HG03571 (cell line): ENCODE results near the gene PFKFB4.

Source experiments
- ATAC-seq: cut with Tn5 transposase; IDR thresholded peaks from one replicate; pipeline ENCODE4 v1.9.1; 2021; ENCODE audit not compliant: unreplicated experiment

The PFKFB4 gene

GRCh38 chr3:48585411-48585810 is 28.8 kb upstream of the PFKFB4 start:
- ATAC-seq: no peak

GRCh38 chr3:48584836-48585235 is 28.2 kb upstream of the PFKFB4 start:
- ATAC-seq: no peak

- no peak for ATAC-seq
Observed at GRCh38 chr3:48581621-48582481, 25.2 kb upstream of the PFKFB4 start.

DNA sequence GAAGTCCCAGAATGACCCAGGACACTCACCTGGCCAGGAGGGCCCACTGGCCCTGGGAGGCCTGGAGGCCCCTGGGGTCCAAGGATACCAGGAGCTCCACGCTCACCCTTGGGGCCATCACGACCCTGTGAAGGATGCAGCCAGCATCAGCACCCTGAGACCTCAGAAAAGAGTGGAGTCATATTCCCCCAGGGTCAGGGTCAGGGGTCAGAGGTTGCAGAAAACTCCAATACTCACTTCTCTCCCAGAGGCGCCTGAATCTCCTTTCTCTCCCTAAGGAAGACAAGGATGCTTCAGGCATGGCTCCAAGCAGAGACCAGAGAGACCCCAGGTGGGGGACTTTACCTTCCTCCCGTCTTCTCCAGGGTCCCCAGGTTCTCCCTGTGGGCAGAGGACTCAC is 20.0 kb upstream of the PFKFB4 start:
- ATAC-seq: no peak

DNA sequence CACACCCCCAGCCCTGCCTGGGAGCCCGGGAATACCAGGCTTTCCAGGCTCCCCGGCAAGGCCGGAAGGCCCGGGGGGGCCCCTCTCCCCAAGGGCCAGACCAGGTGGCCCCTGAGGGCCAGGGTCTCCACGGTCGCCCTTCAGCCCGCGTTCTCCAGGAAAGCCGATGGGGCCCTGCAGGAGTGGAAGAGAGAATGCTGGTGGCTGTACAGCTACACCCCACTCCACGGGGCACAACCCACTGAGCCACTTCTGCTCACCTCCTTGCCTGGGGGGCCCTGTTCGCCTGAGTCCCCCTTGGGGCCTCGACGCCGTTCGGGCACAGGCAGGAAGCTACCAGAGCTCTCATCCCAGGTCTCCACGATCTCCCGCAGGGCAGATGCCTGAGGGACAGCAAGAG is 18.8 kb upstream of the PFKFB4 start:
- ATAC-seq: no peak

DNA sequence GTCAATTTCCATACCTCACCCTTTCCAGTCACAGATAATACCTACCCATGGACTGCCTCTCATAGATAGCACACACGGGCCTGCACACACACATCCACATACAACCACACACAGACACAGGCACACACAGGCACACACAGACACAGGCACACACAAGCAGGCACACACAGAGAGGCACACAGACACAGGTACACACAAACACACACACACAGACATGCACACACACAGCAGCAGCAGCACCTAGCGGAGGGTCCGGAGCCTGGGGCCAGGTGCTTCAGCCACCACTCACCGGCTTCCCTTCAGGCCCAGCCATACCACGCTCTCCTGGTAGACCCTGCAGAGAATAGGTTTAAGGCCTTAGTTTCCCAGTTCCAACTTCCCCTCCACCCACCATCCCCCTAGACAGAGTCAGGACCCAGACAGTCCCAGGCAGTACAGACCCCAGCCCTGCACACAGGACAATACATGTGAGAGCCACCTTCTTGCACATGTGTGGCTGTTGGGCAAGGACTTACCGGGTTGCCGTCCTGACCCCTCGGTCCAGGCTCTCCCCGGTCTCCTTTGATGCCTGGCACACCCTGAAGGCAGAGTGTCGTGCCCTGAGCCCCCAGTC is 17.5 kb upstream of the PFKFB4 start:
- no peak for ATAC-seq

- no peak for ATAC-seq
Observed at GRCh38 chr3:48572517-48572916, 15.9 kb upstream of the PFKFB4 start.

- no peak for ATAC-seq
Observed at GRCh38 chr3:48571938-48572337, 15.3 kb upstream of the PFKFB4 start.

DNA sequence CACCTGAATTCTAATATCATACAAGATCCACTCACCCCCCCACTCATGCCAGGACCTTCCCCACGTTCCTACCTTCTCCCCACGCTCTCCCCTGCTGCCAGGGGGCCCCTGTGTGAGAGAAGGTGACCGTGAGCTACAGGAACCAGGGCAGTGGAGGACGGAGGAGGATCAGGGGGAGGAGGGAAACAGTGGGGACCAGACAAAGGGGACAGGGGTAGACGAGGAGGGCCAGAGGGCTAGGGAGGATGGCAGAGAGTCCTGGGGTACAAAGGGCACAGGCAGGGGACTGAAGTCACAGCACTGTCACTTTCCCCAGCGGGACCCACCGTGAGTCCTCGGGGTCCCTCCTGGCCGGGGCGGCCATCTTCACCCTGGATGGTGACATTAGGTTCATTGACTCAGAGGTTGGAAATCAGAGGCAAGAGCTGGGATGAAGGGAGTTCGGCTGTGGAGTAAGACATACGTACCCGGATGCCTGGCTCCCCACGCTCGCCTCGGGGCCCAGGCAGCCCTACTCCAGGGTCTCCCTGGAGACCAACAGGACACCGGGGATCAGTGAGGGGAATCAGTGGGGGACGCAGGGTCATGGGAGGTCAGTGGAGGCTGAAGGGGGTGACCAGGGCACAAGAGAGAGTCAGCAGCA is 13.3 kb upstream of the PFKFB4 start:
- ATAC-seq: no peak

DNA sequence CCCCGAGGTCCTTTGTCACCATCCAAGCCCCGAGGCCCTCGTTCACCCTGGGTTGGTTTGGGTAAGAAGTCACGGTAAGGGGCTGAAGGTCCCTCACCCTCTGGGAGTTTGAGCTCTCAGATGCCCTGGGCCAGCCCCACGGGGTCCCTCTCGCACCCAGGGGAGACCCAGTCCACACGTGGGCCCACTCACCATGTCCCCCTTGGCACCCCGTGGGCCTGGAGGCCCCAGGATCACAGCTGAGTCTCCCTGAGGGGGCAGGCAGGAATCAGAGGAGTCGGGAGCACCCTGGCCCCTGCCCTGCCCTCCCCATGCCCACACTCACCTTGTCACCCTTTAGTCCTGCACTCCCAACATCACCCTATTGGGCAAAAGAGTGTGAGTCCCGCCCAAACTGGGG is 12.8 kb upstream of the PFKFB4 start:
- no peak for ATAC-seq

DNA sequence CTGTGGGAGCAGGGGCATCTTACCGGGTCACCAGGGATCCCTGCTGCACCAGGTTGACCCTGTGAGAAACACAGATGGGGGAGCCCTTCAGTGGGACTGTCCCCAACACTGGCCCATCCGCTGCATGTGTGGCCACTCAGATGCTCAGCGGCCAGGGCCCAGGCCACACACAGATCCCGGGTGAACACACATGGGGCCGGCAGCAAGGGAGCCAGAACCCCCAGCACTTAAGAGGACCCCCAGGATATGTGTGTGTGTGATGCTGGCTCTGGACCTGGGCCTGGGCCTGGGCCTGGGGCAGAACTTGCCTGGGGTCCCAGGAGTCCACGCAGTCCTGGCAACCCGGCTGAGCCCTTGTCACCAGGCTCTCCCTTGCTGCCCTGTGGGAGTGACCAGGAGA is 11.9 kb upstream of the PFKFB4 start:
- ATAC-seq: no peak

GRCh38 chr3:48567500-48567899 is 10.9 kb upstream of the PFKFB4 start:
- no peak for ATAC-seq

DNA sequence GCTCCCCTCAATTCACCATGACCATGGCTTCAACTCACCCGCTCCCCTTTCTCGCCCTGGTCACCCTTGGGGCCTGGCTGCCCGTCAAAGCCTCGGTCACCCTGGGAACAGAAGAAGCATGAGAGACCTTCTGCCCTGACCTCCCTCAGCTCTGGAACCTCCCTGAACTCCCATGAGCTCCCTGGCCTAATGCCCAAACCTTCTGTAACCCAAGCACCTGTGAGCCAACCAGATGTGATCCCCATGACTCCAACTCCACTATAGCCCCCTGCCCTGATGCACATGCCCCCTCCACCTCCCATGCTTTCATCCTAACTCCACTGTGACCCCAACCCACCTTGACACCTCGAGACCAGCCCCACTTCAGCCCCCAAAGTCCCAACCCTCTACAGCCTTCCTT is 10.5 kb upstream of the PFKFB4 start:
- ATAC-seq: no peak

DNA sequence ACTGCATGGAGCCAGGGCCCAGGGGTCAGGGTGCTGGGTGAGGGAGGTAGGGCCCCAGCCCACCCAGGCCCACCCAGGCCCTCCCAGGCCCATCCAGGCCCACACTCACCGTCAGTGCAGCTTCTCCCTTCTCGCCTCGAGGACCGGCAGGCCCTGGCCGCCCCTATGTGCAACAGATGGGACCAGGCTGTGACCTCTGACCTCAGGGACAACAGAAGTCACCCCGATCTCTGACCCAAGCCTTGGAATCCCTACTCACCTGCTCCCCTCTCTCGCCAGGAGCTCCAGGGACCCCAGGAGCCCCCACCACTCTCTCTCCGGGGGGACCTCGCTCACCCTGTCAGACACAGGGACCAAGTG is 9.8 kb upstream of the PFKFB4 start:
- no peak for ATAC-seq

DNA sequence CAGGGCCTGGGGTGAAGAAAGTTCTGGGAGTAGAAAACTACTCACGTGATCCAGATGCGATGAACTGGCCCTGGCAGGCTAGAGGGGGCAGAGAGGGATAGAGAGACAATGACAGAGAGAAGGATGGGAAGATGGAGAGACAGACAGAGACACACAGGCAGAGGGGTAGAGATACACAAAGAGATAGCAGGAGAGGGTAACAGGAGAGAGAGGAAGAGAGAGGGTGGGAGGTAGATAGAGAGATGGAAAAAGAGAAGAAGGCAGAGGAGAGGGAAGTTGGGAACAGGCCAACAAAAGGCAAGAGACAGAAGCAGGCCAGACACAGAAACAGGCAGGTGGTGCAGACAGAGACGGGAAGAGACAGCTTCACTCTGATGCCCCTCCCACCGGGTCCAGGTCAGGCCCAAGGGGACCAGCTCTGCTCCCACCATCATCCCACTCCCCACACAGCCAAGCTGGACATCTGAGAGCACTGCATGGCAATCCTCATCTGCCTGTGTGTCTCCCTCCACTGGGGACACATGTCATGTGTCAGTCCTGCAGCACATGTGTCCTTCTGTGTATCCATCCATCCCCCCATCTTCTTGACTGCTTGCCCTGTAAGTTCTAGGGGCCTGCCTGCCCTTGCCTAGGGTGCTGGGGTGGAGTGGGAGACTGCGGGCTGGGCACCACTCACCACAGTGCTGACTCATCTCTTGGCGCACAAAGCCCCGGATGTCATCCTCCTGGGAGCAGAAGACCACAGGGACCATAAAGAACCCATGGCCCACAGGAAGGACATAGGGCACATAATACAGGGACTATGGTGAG is 9.2 kb upstream of the PFKFB4 start:
- ATAC-seq: no peak

DNA sequence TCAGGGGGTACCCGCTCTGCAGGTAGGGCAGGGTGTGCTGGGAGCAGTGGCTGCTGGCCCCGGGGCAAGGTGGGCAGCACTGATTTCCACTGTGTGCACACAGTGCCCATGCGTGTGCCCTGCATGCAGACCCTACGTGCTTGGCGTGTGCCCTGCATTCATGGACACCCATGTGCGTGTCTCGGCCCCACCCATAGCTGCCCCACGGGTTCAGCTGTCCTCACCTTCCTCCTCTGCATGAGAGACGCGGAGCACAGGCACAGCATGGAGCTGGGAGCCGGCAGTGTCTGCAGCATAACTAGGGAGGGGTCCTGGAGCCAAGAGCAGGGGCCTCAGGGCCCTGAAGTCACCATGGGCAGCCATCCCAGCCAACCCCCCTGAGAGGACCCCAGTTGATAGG is 8.6 kb upstream of the PFKFB4 start:
- ATAC-seq: no peak

GRCh38 chr3:48564667-48565066 is 8.1 kb upstream of the PFKFB4 start:
- no peak for ATAC-seq

GRCh38 chr3:48564022-48564421 is 7.4 kb upstream of the PFKFB4 start:
- ATAC-seq: no peak

- ATAC-seq: no peak
Observed at GRCh38 chr3:48563382-48563918, 6.8 kb upstream of the PFKFB4 start, which contains the start of gene UCN2. Gene UCN2 (minus strand): TSS chr3:48563781. CDS start chr3:48563124, 657 bp downstream.

GRCh38 chr3:48562367-48563095 is 5.9 kb upstream of the PFKFB4 start:
- no peak for ATAC-seq
